H1 (cell line): ENCODE data around the gene PITPNC1. TPM values are rescaled to one million over a fixed set of nuclear protein-coding genes. Genes with fewer than 3 reads are reported as not detected.

Source experiments
- CTCF ChIA-PET: fragments of 300-600 bp; sonication (Branson Sonifier 250); formaldehyde crosslinking; loops from one replicate; lab custom pipeline; 2021; ENCODE audit not compliant: partially characterized antibody; lab: Charles Lee
- POLR2A ChIA-PET: fragments of 300-600 bp; sonication (Branson Sonifier 250); formaldehyde crosslinking; loops from one replicate; lab custom pipeline; 2021; ENCODE audit warnings: inconsistent platforms; ENCODE audit not compliant: partially characterized antibody; lab: Charles Lee
- DNase-seq, 2 experiments: peaks; one replicate each; pipeline versions ENCODE4 v3.0.0 to v3.0.0-alpha.2; 2010 to 2022; ENCODE audit warnings: low spot score in 2 of 2, low read depth in 1 of 2, mixed read lengths in 1 of 2
- FAIRE-seq: peaks from 2 replicates; lab custom pipeline; 2011; peaks lifted over from hg19 to GRCh38; lab: Jason Lieb, UNC
- H2AFZ ChIP-seq: 2 replicates; pipeline ENCODE4 v1.8.1; 2012; ENCODE audit warnings: low read length, inconsistent platforms
- H2AK5ac ChIP-seq: 2 replicates; pipeline ENCODE4 v1.6.1; 2013; ENCODE audit warnings: low read depth, low read length
- H2BK120ac ChIP-seq: replicated peaks from 2 replicates; pipeline ENCODE3; 2013; ENCODE audit warnings: low read depth, low read length, inconsistent platforms
- H2BK12ac ChIP-seq: 2 replicates; pipeline ENCODE4 v1.6.1; 2013; ENCODE audit warnings: low read depth, low read length
- H2BK15ac ChIP-seq: 2 replicates; pipeline ENCODE4 v1.6.1; 2013; ENCODE audit warnings: low read length
- H2BK20ac ChIP-seq: 2 replicates; pipeline ENCODE4 v1.6.1; 2013; ENCODE audit warnings: low read length
- H2BK5ac ChIP-seq: 2 replicates; pipeline ENCODE4 v1.6.1; 2013; ENCODE audit warnings: low read depth, low read length
- H3K14ac ChIP-seq: 2 replicates; pipeline ENCODE4 v1.6.1; 2013; ENCODE audit warnings: inconsistent platforms; ENCODE audit not compliant: insufficient read length
- H3K18ac ChIP-seq: 2 replicates; pipeline ENCODE4 v1.6.1; 2013; ENCODE audit warnings: low read length; ENCODE audit errors: extremely low read depth
- H3K23ac ChIP-seq: 2 replicates; pipeline ENCODE4 v1.6.1; 2013; ENCODE audit warnings: inconsistent platforms; ENCODE audit not compliant: insufficient read length
- H3K23me2 ChIP-seq: 2 replicates; pipeline ENCODE4 v1.6.1; 2013; ENCODE audit warnings: low read depth, low read length
- H3K27ac ChIP-seq: 2 replicates; pipeline ENCODE4 v1.6.1; 2011; ENCODE audit warnings: low read depth, low read length, inconsistent platforms
- H3K27me3 ChIP-seq, 4 experiments: replicated peaks in 1 of 4; 1 replicate in 1 of 4; 2 replicates in 3 of 4; pipeline versions ENCODE4 v1.6.1 to v1.8.1; 2011 to 2013; ENCODE audit warnings: low read length in 3 of 4, mild to moderate bottlenecking in 3 of 4, inconsistent platforms in 2 of 4, mixed read lengths in 2 of 4, moderate library complexity in 1 of 4; ENCODE audit not compliant: control insufficient read depth in 3 of 4, insufficient read depth in 3 of 4; ENCODE audit errors: extremely low read depth in 1 of 4
- H3K36me3 ChIP-seq, 4 experiments: 2 replicates each; pipeline versions ENCODE4 v1.6.1 to v1.8.1; 2011 to 2013; ENCODE audit warnings: mild to moderate bottlenecking in 4 of 4, low read length in 3 of 4, moderate library complexity in 2 of 4, control low read depth in 1 of 4, inconsistent platforms in 1 of 4; ENCODE audit not compliant: insufficient read depth in 4 of 4, control insufficient read depth in 2 of 4
- H3K4ac ChIP-seq: replicated peaks from 2 replicates; pipeline ENCODE3; 2013; ENCODE audit warnings: low read length, low read depth, mixed read lengths, inconsistent platforms; ENCODE audit not compliant: insufficient read length
- H3K4me1 ChIP-seq, 4 experiments: replicated peaks in 1 of 4; 1 replicate in 1 of 4; 2 replicates in 3 of 4; pipeline versions ENCODE4 v1.6.1 to v1.8.1; 2011 to 2013; ENCODE audit warnings: low read length in 3 of 4, inconsistent platforms in 2 of 4, mixed read lengths in 1 of 4; ENCODE audit not compliant: insufficient read depth in 4 of 4, control insufficient read depth in 3 of 4
- H3K4me2 ChIP-seq, 2 experiments: 2 replicates each; pipeline versions ENCODE4 v1.6.1 to v1.8.1; 2011 to 2013; ENCODE audit warnings: low read depth in 2 of 2, low read length in 2 of 2, control low read depth in 1 of 2, inconsistent platforms in 1 of 2, mild to moderate bottlenecking in 1 of 2; ENCODE audit not compliant: insufficient read depth in 1 of 2
- H3K4me3 ChIP-seq, 4 experiments: fragments of 200-600, 300-600 bp in 1 of 4; sonication (generic), shearing (Covaris generic), sonication (Bioruptor Twin) in 1 of 4; 2 replicates each; pipeline versions ENCODE4 v1.5.1 to v1.8.1; 2011 to 2016; ENCODE audit warnings: low read length in 4 of 4, low read depth in 3 of 4, control low read depth in 2 of 4, inconsistent platforms in 2 of 4, mild to moderate bottlenecking in 2 of 4, mixed read lengths in 1 of 4, moderate library complexity in 1 of 4; ENCODE audit not compliant: insufficient read depth in 2 of 4; ENCODE audit errors: extremely low read depth in 1 of 4
- H3K56ac ChIP-seq: replicated peaks from 2 replicates; pipeline ENCODE3; 2013; ENCODE audit warnings: low read depth, mild to moderate bottlenecking, mixed read lengths, low read length, inconsistent platforms; ENCODE audit not compliant: insufficient read length
- H3K79me1 ChIP-seq: 2 replicates; pipeline ENCODE4 v1.6.1; 2013; ENCODE audit warnings: low read depth, low read length, control low read depth
- H3K79me2 ChIP-seq, 2 experiments: 2 replicates each; pipeline versions ENCODE4 v1.6.1 to v1.8.1; 2012 to 2013; ENCODE audit warnings: low read length in 2 of 2, mild to moderate bottlenecking in 2 of 2, inconsistent platforms in 1 of 2; ENCODE audit not compliant: insufficient read depth in 2 of 2, control insufficient read depth in 1 of 2
- H3K9ac ChIP-seq, 4 experiments: replicated peaks in 1 of 4; 1 replicate in 1 of 4; 2 replicates in 3 of 4; pipeline versions ENCODE4 v1.6.1 to v1.8.1; 2011 to 2013; ENCODE audit warnings: low read depth in 3 of 4, low read length in 3 of 4, control low read depth in 2 of 4, mild to moderate bottlenecking in 2 of 4, moderate library complexity in 2 of 4, inconsistent platforms in 1 of 4; ENCODE audit errors: extremely low read depth in 1 of 4
- H3K9me3 ChIP-seq, 2 experiments: 2 replicates each; pipeline versions ENCODE4 v1.6.1 to v1.8.1; 2012 to 2013; ENCODE audit warnings: mild to moderate bottlenecking in 2 of 2, moderate library complexity in 2 of 2, control low read depth in 1 of 2, inconsistent platforms in 1 of 2, low read depth in 1 of 2, low read length in 1 of 2, mixed read lengths in 1 of 2; ENCODE audit not compliant: insufficient read depth in 2 of 2
- H4K20me1 ChIP-seq, 2 experiments: replicated peaks in 1 of 2; 2 replicates each; pipeline versions ENCODE3 to v1.8.1; 2011 to 2013; ENCODE audit warnings: inconsistent platforms in 2 of 2, low read length in 2 of 2, mild to moderate bottlenecking in 1 of 2; ENCODE audit not compliant: insufficient read depth in 2 of 2, control insufficient read depth in 1 of 2
- H4K5ac ChIP-seq: 2 replicates; pipeline ENCODE4 v1.6.1; 2013; ENCODE audit warnings: low read length, low read depth, mixed read lengths, inconsistent platforms; ENCODE audit not compliant: insufficient read length
- H4K8ac ChIP-seq: 2 replicates; pipeline ENCODE4 v1.8.0; 2013; ENCODE audit warnings: mild to moderate bottlenecking, moderate library complexity, low read length, inconsistent platforms; ENCODE audit not compliant: insufficient read depth; ENCODE audit errors: extremely low read depth
- H4K91ac ChIP-seq: replicated peaks from 2 replicates; pipeline ENCODE3; 2013; ENCODE audit warnings: low read length, mixed read lengths, inconsistent platforms; ENCODE audit not compliant: insufficient read length
- BACH1 ChIP-seq: IDR thresholded peaks from 2 replicates; pipeline ENCODE4 v1.6.1; 2012; ENCODE audit warnings: low read length, improper control_type of control experiment
- CBX5 ChIP-seq: fragments of 300-800, 300-1000 bp; sonication (generic); IDR thresholded peaks from 2 replicates; pipeline ENCODE4 v1.7.1; 2016; ENCODE audit warnings: antibody characterized with exemption, low read length, low read depth
- GABPA ChIP-seq: IDR thresholded peaks from 2 replicates; pipeline ENCODE4 v1.6.1; 2011; ENCODE audit warnings: mild to moderate bottlenecking, low read length, moderate library complexity, borderline replicate concordance; ENCODE audit not compliant: insufficient read depth
- HDAC6 ChIP-seq: IDR thresholded peaks from one replicate; pipeline ENCODE4 v1.7.1; 2012; ENCODE audit warnings: low read depth, mild to moderate bottlenecking, inconsistent platforms, low read length, moderate library complexity
- KDM1A ChIP-seq: fragments of 200-600, 300-600 bp; sonication (generic); IDR thresholded peaks from 2 replicates; pipeline ENCODE4 v1.7.1; 2016; ENCODE audit warnings: mild to moderate bottlenecking, low read length, borderline replicate concordance
- NANOG ChIP-seq: IDR thresholded peaks from 2 replicates; pipeline ENCODE4 v1.6.1; 2011; ENCODE audit warnings: low read length, low read depth, mild to moderate bottlenecking, inconsistent platforms; ENCODE audit not compliant: insufficient read depth, poor library complexity, severe bottlenecking
- RAD21 ChIP-seq, 2 experiments: IDR thresholded peaks in 1 of 2; conservative IDR thresholded peaks in 1 of 2; 2 replicates each; pipeline ENCODE4 v1.6.1; 2011; ENCODE audit warnings: low read depth in 2 of 2, low read length in 2 of 2, improper control_type of control experiment in 1 of 2, inconsistent platforms in 1 of 2, mild to moderate bottlenecking in 1 of 2, moderate library complexity in 1 of 2
- RXRA ChIP-seq: IDR thresholded peaks from 2 replicates; pipeline ENCODE4 v1.6.1; 2011; ENCODE audit warnings: low read depth, mild to moderate bottlenecking, low read length, moderate library complexity; ENCODE audit not compliant: insufficient read depth
- SP1 ChIP-seq: IDR thresholded peaks from 2 replicates; pipeline ENCODE4 v1.6.1; 2011; ENCODE audit warnings: low read depth, low read length
- SRF ChIP-seq: IDR thresholded peaks from 2 replicates; pipeline ENCODE4 v1.6.1; 2011; ENCODE audit warnings: mild to moderate bottlenecking, low read depth, low read length, moderate library complexity
- SUZ12 ChIP-seq: fragments of 200-600 bp; sonication (generic); IDR thresholded peaks from 2 replicates; pipeline ENCODE4 v1.6.1; 2012; ENCODE audit warnings: mild to moderate bottlenecking, inconsistent platforms, low read length, moderate library complexity, mixed read lengths
- TEAD4 ChIP-seq: IDR thresholded peaks from 2 replicates; pipeline ENCODE4 v1.6.1; 2012; ENCODE audit warnings: low read depth, low read length, inconsistent platforms, mixed read lengths
- WGBS, 2 experiments: shearing (Covaris generic) in 1 of 2; methylation state at CpG; one replicate each; pipeline versions ENCODE4 v1.1.6 to v1.1.7; 2013 to 2015; ENCODE audit warnings: low lambda C conversion rate in 2 of 2, mixed read lengths in 2 of 2, inconsistent platforms in 1 of 2, low coverage in 1 of 2, missing lambda C conversion rate in 1 of 2; ENCODE audit not compliant: insufficient replicate concordance in 2 of 2, insufficient coverage in 1 of 2, insufficient read length in 1 of 2; ENCODE audit errors: extremely low coverage in 1 of 2, missing lambda C conversion rate in 1 of 2; 5-methylcytosine and 5-hydroxymethylcytosine counted together
- polyA plus RNA-seq, 7 experiments: library from polyadenylated mRNA; depleted of rRNA in 3 of 7; stranded (reverse) in 5 of 7; unstranded in 2 of 7; fragments of >200 nt in 5 of 7; fragments of 200-250 nt in 2 of 7; gene quantifications; 1 replicate in 5 of 7; 2 replicates in 1 of 7; 4 replicates in 1 of 7; pipeline versions ENCODE4 v1.2.1 to v1.2.3, GENCODE V29; 2011 to 2013; ENCODE audit warnings: missing spikeins in 2 of 7, mixed read lengths in 2 of 7
- total RNA-seq: library from RNA; stranded (reverse); fragmentation: NEBNext Ultra II Directional; extraction: Animal tissue kit (Norgen Biotek cat#: 25700); gene quantifications from 2 replicates; pipeline ENCODE4 v1.2.1, GENCODE V29; 2021

Gene PITPNC1
- total and polyA plus RNA-seq, 2 of the 8 experiments (the other 6 are each of a cell fraction or from before 2014, with no cell fraction given) = 17.6 to 54.7 TPM

- no peak overlapping the region for H3K23ac ChIP-seq
- peaks cover 0 to 1% of the 10 kb centered on the region in 2 experiments for H4K20me1 ChIP-seq
- no peak overlapping the region for H3K18ac ChIP-seq
- no peak overlapping the region for H3K4me3 ChIP-seq
- peaks cover 6% of the 10 kb centered on the region for H3K79me1 ChIP-seq
- H2BK5ac ChIP-seq = no peak overlapping the region
- H3K36me3 ChIP-seq = peaks cover 15 to 82% (median 35%) of the 10 kb centered on the region in 4 experiments
- H4K8ac ChIP-seq = no peak overlapping the region
- H3K27ac ChIP-seq = no peak overlapping the region
- DNase-seq = no peak
- no peak overlapping the region for H4K91ac ChIP-seq
- H3K23me2 ChIP-seq = no peaks in the 10 kb centered on the region
- H3K14ac ChIP-seq = no peak overlapping the region
- no peak overlapping the region for H2BK15ac ChIP-seq
- peaks cover 0 to 18% of the 10 kb centered on the region in 2 experiments; a peak in 2 of 4 replicates for H3K79me2 ChIP-seq
- no peak overlapping the region for H2AFZ ChIP-seq
- H4K5ac ChIP-seq = no peak overlapping the region
- 83% methylated on average over 10 of the region's 10 CpGs; no CpG with 5 or more reads in 1 of the 2 experiments for WGBS, 2 experiments
- peaks cover 0 to 7% (median 3%) of the 10 kb centered on the region in 4 experiments; a peak in 1 of 7 replicates for H3K4me1 ChIP-seq
- TF ChIP-seq HDAC6 (no peak), SP1 (no peak), KDM1A (no peak), RAD21 (IDR thresholded peaks at IDR 0.05 in 1 of 2, conservative IDR thresholded peaks at IDR 0.05 in 1 of 2; ENCODE audit: low read depth in 2 of 2, low read length in 2 of 2) (no peak), SUZ12 (no peak), SRF (no peak), NANOG (no peak), BACH1 (no peak), TEAD4 (no peak), RXRA (no peak), GABPA (no peak), CBX5 (no peak)
- H3K9me3 ChIP-seq = no peaks in the 10 kb centered on the region
- H3K4me2 ChIP-seq = no peak overlapping the region
- H2BK12ac ChIP-seq = no peak overlapping the region
- no peak overlapping the region for H2AK5ac ChIP-seq
- H3K27me3 ChIP-seq = no peaks in the 10 kb centered on the region
- no peak overlapping the region for H2BK20ac ChIP-seq
- no peak overlapping the region for H3K4ac ChIP-seq
- no peak overlapping the region for H3K9ac ChIP-seq
- no peak overlapping the region for H2BK120ac ChIP-seq
- FAIRE-seq = no peak
- ChIA-PET POLR2A (interaction anchor here (1.3 to 2.4 kb wide), 6 partner anchors 11 to 31 kb away, joined by 3 to 17 read pairs (median 4); partner anchors contain the start of gene PSMD12), CTCF (interaction anchor here (0.7 to 1.6 kb wide), 5 partner anchors 11 to 437 kb away, joined by 3 to 5 read pairs (median 3); no protein-coding TSS in a partner anchor)
- H3K56ac ChIP-seq = no peak overlapping the region
Measured at GRCh38 chr17:67353161-67353560, 23.9 kb upstream of the PITPNC1 start.
